Ascending aorta (tissue), 2 donors: ENCODE data around the gene RTEL1. TPM values are rescaled to one million over a fixed set of nuclear protein-coding genes. Genes with fewer than 3 reads are reported as not detected.
"Not testable (repeated sequence)": the region's sequence is repeated elsewhere in the genome, so short reads cannot be mapped to it uniquely, and the experiment has no call there.

ENCODE experiments used
- DNase-seq, 2 donors: peaks; one replicate each; pipeline ENCODE4 v3.0.0-alpha.2; 2019; ENCODE audit warnings: low spot score in 2 of 2
- H3K27ac ChIP-seq, 2 donors: fragments of 200-600 bp; sonication (generic); one replicate each; pipeline ENCODE4 v1.5.1; 2016 to 2017; ENCODE audit warnings: mild to moderate bottlenecking in 1 of 2
- H3K27me3 ChIP-seq: fragments of 200-600 bp; sonication (generic); one replicate; pipeline ENCODE4 v1.5.1; 2017
- H3K36me3 ChIP-seq, 2 donors: fragments of 200-600 bp; sonication (generic); one replicate each; pipeline ENCODE4 v1.5.1; 2016
- H3K4me1 ChIP-seq, 2 donors: fragments of 200-600 bp; sonication (generic); one replicate each; pipeline ENCODE4 v1.5.1; 2016 to 2017; ENCODE audit warnings: mild to moderate bottlenecking in 1 of 2
- H3K4me3 ChIP-seq, 2 donors: fragments of 200-600 bp; sonication (generic); one replicate each; pipeline ENCODE4 v1.5.1; 2016 to 2017; ENCODE audit warnings: mild to moderate bottlenecking in 1 of 2
- H3K9me3 ChIP-seq, 2 donors: fragments of 200-600 bp; sonication (generic); one replicate each; pipeline ENCODE4 v1.5.1; 2016
- CTCF ChIP-seq, 3 experiments: fragments of 200-600 bp in 2 of 3; fragments of 450-650 bp in 1 of 3; sonication (generic) in 2 of 3; IDR thresholded peaks; one replicate each; pipeline ENCODE4 v1.5.1; 2016 to 2019; ENCODE audit warnings: antibody characterized with exemption in 3 of 3, mild to moderate bottlenecking in 1 of 3, moderate library complexity in 1 of 3
- intact Hi-C: fragments of 100-400 bp; cut with DNase I; formaldehyde crosslinking; loops from one replicate; pipeline ENCODE4 v1.15.1; 2023
- total RNA-seq: library from RNA; depleted of rRNA; stranded (reverse); fragments of >200 nt; gene quantifications from one replicate; pipeline ENCODE4 v1.1.0, GENCODE V29; 2016

Gene RTEL1
- total RNA-seq, result 80.6 TPM

GRCh38 chr20:63657937-63658748, at the start of gene RTEL1:
TSS of gene RTEL1 (plus strand) at chr20:63658312. CDS start at chr20:63659403, 1,091 bp downstream.
- intact Hi-C loops, result loop anchor here (1.0 to 5.0 kb wide), 5 partner anchors 17 to 79 kb away; partner anchors contain the start of genes ARFRP1, GMEB2, LIME1 and SLC2A4RG
- DNase-seq, result peak; percentile 59 to 96
- peak within 1 kb of the TSS; percentile 78 to 88 for H3K27ac ChIP-seq

GRCh38 chr20:63610581-63611435, 47.3 kb upstream of the RTEL1 start:
- H3K27me3 ChIP-seq, result no peaks in the 10 kb centered on the region
- intact Hi-C loops, result no loop called here

More at GRCh38 chr20:63657937-63658748, at the start of gene RTEL1:
- Histone ChIP-seq H3K36me3 (peaks cover 13 to 25% of the 10 kb centered on the region in 2 donors), H3K4me3 (peak within 1 kb of the TSS; percentile 67 to 83), H3K27me3 (no peaks in the 10 kb centered on the region), H3K9me3 (no peaks in the 10 kb centered on the region), H3K4me1 (peaks cover 7 to 18% of the 10 kb centered on the region in 2 donors)
- TF ChIP-seq CTCF (IDR thresholded peaks at IDR 0.05), result no peak

GRCh38 chr20:63611646-63612045, 46.5 kb upstream of the RTEL1 start:
- H3K27ac ChIP-seq, result no peak overlapping the region
- intact Hi-C loops, result no loop called here
- H3K27me3 ChIP-seq, result no peaks in the 10 kb centered on the region
- H3K9me3 ChIP-seq, result no peaks in the 10 kb centered on the region
- no peak for TF ChIP-seq CTCF (IDR thresholded peaks at IDR 0.05)
- H3K4me3 ChIP-seq, result no peak overlapping the region
- no peak for DNase-seq
- no peaks in the 10 kb centered on the region for H3K4me1 ChIP-seq
- H3K36me3 ChIP-seq, result peaks cover 5 to 11% of the 10 kb centered on the region in 2 donors

More at GRCh38 chr20:63610581-63611435, 47.3 kb upstream of the RTEL1 start:
- no peak for DNase-seq
- H3K9me3 ChIP-seq, result no peaks in the 10 kb centered on the region
- no peak overlapping the region for H3K4me3 ChIP-seq
- no peaks in the 10 kb centered on the region for H3K4me1 ChIP-seq
- peaks cover 5 to 9% of the 10 kb centered on the region in 2 donors for H3K36me3 ChIP-seq
- no peak for TF ChIP-seq CTCF (IDR thresholded peaks at IDR 0.05)
- H3K27ac ChIP-seq, result no peak overlapping the region

GRCh38 chr20:63612276-63612931, 45.7 kb upstream of the RTEL1 start:
- H3K36me3 ChIP-seq, result peaks cover 9 to 17% of the 10 kb centered on the region in 2 donors
- H3K27ac ChIP-seq, result no peak overlapping the region
- DNase-seq, result no peak
- no peak for TF ChIP-seq CTCF (IDR thresholded peaks at IDR 0.05)
- no peaks in the 10 kb centered on the region for H3K9me3 ChIP-seq
- no peak overlapping the region for H3K4me3 ChIP-seq
- intact Hi-C loops, result no loop called here
- no peaks in the 10 kb centered on the region for H3K27me3 ChIP-seq
- H3K4me1 ChIP-seq, result no peaks in the 10 kb centered on the region

- H3K27ac ChIP-seq, H3K4me1 ChIP-seq, DNase-seq, H3K27me3 ChIP-seq, H3K9me3 ChIP-seq, intact Hi-C loops, H3K4me3 ChIP-seq: not testable (repeated sequence)
- TF ChIP-seq CTCF (IDR thresholded peaks at IDR 0.05), result peak in 2 of 3 experiments; percentile 30 to 46
- peaks cover 15 to 30% of the 10 kb centered on the region in 2 donors for H3K36me3 ChIP-seq
These were observed 44.1 kb upstream of the RTEL1 start for GRCh38 chr20:63613863-63614594.
